ENCODE data around the gene KBTBD4.
"Not testable (repeated sequence)": the region's sequence is repeated elsewhere in the genome, so short reads cannot be mapped to it uniquely, and the experiment has no call there.

The KBTBD4 gene

GRCh38 chr11:47589977-47590861 lies 11.4 kb upstream of the KBTBD4 start:
- no peak for DNase-seq (ENCODE audit: low read depth)

- DNase-seq (ENCODE audit: low read depth) = no peak
Measured at GRCh38 chr11:47589584-47589976, 10.8 kb upstream of the KBTBD4 start.

GRCh38 chr11:47589118-47589517 lies 10.3 kb upstream of the KBTBD4 start:
- no peak for DNase-seq (ENCODE audit: low read depth)

GRCh38 chr11:47587723-47588326 lies 9.1 kb upstream of the KBTBD4 start:
- no peak for DNase-seq (ENCODE audit: low read depth)

- DNase-seq (ENCODE audit: low read depth) = no peak
Measured at GRCh38 chr11:47587039-47587716, 8.4 kb upstream of the KBTBD4 start.

- DNase-seq (ENCODE audit: low read depth) = no peak
Measured at GRCh38 chr11:47586098-47586855, 7.5 kb upstream of the KBTBD4 start, which contains the start of gene FAM180B. Gene FAM180B (plus strand): TSS chr11:47586678. CDS start chr11:47586769, 91 bp downstream.

GRCh38 chr11:47583844-47584243 lies 5.1 kb upstream of the KBTBD4 start:
- DNase-seq (ENCODE audit: low read depth) = no peak

GRCh38 chr11:47577460-47578041 lies 1.2 kb downstream of the KBTBD4 start:
- DNase-seq (ENCODE audit: low read depth) = no peak

GRCh38 chr11:47573321-47573720 lies 5.4 kb downstream of the KBTBD4 start:
- no peak for DNase-seq (ENCODE audit: low read depth)

- DNase-seq (ENCODE audit: low read depth) = no peak
Measured at GRCh38 chr11:47572715-47573255, 6.0 kb downstream of the KBTBD4 start.

GRCh38 chr11:47571895-47572294 lies 6.9 kb downstream of the KBTBD4 start:
- no peak for DNase-seq (ENCODE audit: low read depth)

- no peak for DNase-seq (ENCODE audit: low read depth)
Measured at GRCh38 chr11:47571357-47571729, 7.4 kb downstream of the KBTBD4 start.

- DNase-seq (ENCODE audit: low read depth) = no peak
Measured at GRCh38 chr11:47570651-47571356, 8.0 kb downstream of the KBTBD4 start.

GRCh38 chr11:47569646-47570045 lies 9.1 kb downstream of the KBTBD4 start:
- DNase-seq (ENCODE audit: low read depth) = no peak

- DNase-seq (ENCODE audit: low read depth) = no peak
Measured at GRCh38 chr11:47566149-47566698, 12.5 kb downstream of the KBTBD4 start.

- DNase-seq (ENCODE audit: low read depth) = no peak
Measured at GRCh38 chr11:47565340-47566148, 13.2 kb downstream of the KBTBD4 start, which contains the start of gene PTPMT1. Gene PTPMT1 (plus strand): TSS chr11:47565599. CDS start chr11:47565623, 24 bp downstream.

- DNase-seq (ENCODE audit: low read depth) = no peak
Measured at GRCh38 chr11:47564933-47565339, 13.8 kb downstream of the KBTBD4 start.

GRCh38 chr11:47564366-47564765 lies 14.4 kb downstream of the KBTBD4 start:
- not testable (repeated sequence) for DNase-seq (ENCODE audit: low read depth)

GRCh38 chr11:47562393-47562792 lies 16.4 kb downstream of the KBTBD4 start:
- not testable (repeated sequence) for DNase-seq (ENCODE audit: low read depth)

Measured in HS-27A (cell line).